Neural cell (in vitro differentiated cells): Measurements from ENCODE around the gene PDE8A. TPM values are rescaled to one million over a fixed set of nuclear protein-coding genes. Genes with fewer than 3 reads are reported as not detected.

Source experiments
- H2AFZ ChIP-seq: fragments of 200-600, 300-800 bp; sonication (generic), shearing (Covaris generic); 2 replicates; pipeline ENCODE4 v1.6.0; 2014; ENCODE audit warnings: low read depth, mild to moderate bottlenecking, antibody characterized with exemption, low read length, moderate library complexity
- H3F3A ChIP-seq: fragments of 200-600 bp; shearing (Covaris generic); 2 replicates; pipeline ENCODE4 v1.6.1; 2016; ENCODE audit warnings: mild to moderate bottlenecking, moderate library complexity, mixed read lengths, antibody characterized with exemption, low read length; ENCODE audit not compliant: insufficient read depth, poor library complexity, severe bottlenecking
- H3K27ac ChIP-seq: fragments of 200-600, 300-800 bp; sonication (generic), shearing (Covaris generic); 2 replicates; pipeline ENCODE4 v1.5.1; 2014; ENCODE audit warnings: mild to moderate bottlenecking, low read length, moderate library complexity
- H3K27me3 ChIP-seq: fragments of 300-800, 200-600 bp; sonication (generic), shearing (Covaris generic); 2 replicates; pipeline ENCODE4 v1.6.0; 2014; ENCODE audit warnings: mild to moderate bottlenecking, low read depth, low read length, moderate library complexity; ENCODE audit not compliant: insufficient read depth
- H3K36me3 ChIP-seq: fragments of 300-800, 200-600 bp; sonication (generic), shearing (Covaris generic); 2 replicates; pipeline ENCODE4 v1.5.1; 2014; ENCODE audit warnings: mild to moderate bottlenecking, antibody characterized with exemption, low read length, moderate library complexity; ENCODE audit not compliant: insufficient read depth
- H3K4me2 ChIP-seq: fragments of 300-800, 200-600 bp; sonication (generic), shearing (Covaris generic); 2 replicates; pipeline ENCODE4 v1.6.0; 2014; ENCODE audit warnings: mild to moderate bottlenecking, low read length
- H3K4me3 ChIP-seq: fragments of 300-800, 200-600 bp; sonication (generic), shearing (Covaris generic); 2 replicates; pipeline ENCODE4 v1.5.1; 2014; ENCODE audit warnings: mild to moderate bottlenecking, low read length, moderate library complexity
- H3K79me2 ChIP-seq: fragments of 200-600 bp; shearing (Covaris generic); replicated peaks from 2 replicates; pipeline ENCODE4 v1.6.0; 2014; ENCODE audit warnings: mild to moderate bottlenecking, low read length, moderate library complexity; ENCODE audit not compliant: insufficient read depth
- H3K9ac ChIP-seq: fragments of 300-800, 200-600 bp; sonication (generic), shearing (Covaris generic); 2 replicates; pipeline ENCODE4 v1.6.1; 2016; ENCODE audit warnings: mild to moderate bottlenecking, low read length, mixed read lengths
- H3K9me2 ChIP-seq: fragments of 200-600 bp; shearing (Covaris generic); 2 replicates; pipeline ENCODE4 v1.6.1; 2016; ENCODE audit warnings: mild to moderate bottlenecking, low read length, mixed read lengths; ENCODE audit not compliant: insufficient read depth
- H3K9me3 ChIP-seq: fragments of 200-600, 300-800 bp; sonication (generic), shearing (Covaris generic); 2 replicates; pipeline ENCODE4 v1.6.1; 2016; ENCODE audit warnings: mild to moderate bottlenecking, mixed run types, low read length, moderate library complexity, mixed read lengths
- H4K20me1 ChIP-seq: fragments of 200-600 bp; shearing (Covaris generic); 2 replicates; pipeline ENCODE4 v1.6.1; 2016; ENCODE audit warnings: mild to moderate bottlenecking, mixed run types; ENCODE audit not compliant: insufficient read depth
- EP300 ChIP-seq: fragments of 450-650 bp; conservative IDR thresholded peaks from 2 replicates; pipeline ENCODE4 v1.6.1; 2014; ENCODE audit warnings: antibody characterized with exemption, mild to moderate bottlenecking, moderate library complexity; ENCODE audit not compliant: poor library complexity, severe bottlenecking
- EZH2 ChIP-seq: fragments of 200-600, 300-800 bp; shearing (Covaris generic), sonication (generic); IDR thresholded peaks from 2 replicates; pipeline ENCODE4 v1.6.1; 2014; ENCODE audit warnings: antibody characterized with exemption, low read length, borderline replicate concordance, mild to moderate bottlenecking; ENCODE audit not compliant: insufficient read depth, poor library complexity, severe bottlenecking
- MXI1 ChIP-seq: fragments of 450-650 bp; conservative IDR thresholded peaks from 2 replicates; pipeline ENCODE4 v1.6.1; 2014; ENCODE audit warnings: antibody characterized with exemption, mild to moderate bottlenecking; ENCODE audit not compliant: poor library complexity, severe bottlenecking
- POLR2AphosphoS5 ChIP-seq: IDR thresholded peaks from 2 replicates; pipeline ENCODE4 v1.6.1; 2012
- RAD21 ChIP-seq: fragments of 450-650 bp; conservative IDR thresholded peaks from 2 replicates; pipeline ENCODE4 v1.6.1; 2014; ENCODE audit warnings: antibody characterized with exemption, mild to moderate bottlenecking, moderate library complexity
- SMC3 ChIP-seq: fragments of 450-650 bp; conservative IDR thresholded peaks from 2 replicates; pipeline ENCODE4 v1.6.1; 2014; ENCODE audit warnings: antibody characterized with exemption, mild to moderate bottlenecking, moderate library complexity; ENCODE audit not compliant: poor library complexity
- TAF1 ChIP-seq: IDR thresholded peaks from 2 replicates; pipeline ENCODE4 v1.6.1; 2012; ENCODE audit warnings: low read depth
- polyA plus RNA-seq: library from polyadenylated mRNA; depleted of rRNA; stranded (reverse); fragments of >200 nt; gene quantifications from 2 replicates; pipeline ENCODE4 v1.2.3, GENCODE V29; 2014
- TF ChIP-seq, protein P1 (sequence below): fragments of 450-650 bp; IDR thresholded peaks from 2 replicates; pipeline ENCODE4 v1.5.1; 2014; ENCODE audit warnings: antibody characterized with exemption, mild to moderate bottlenecking, moderate library complexity; ENCODE audit not compliant: poor library complexity, severe bottlenecking
- TF ChIP-seq, protein P2 (sequence below): IDR thresholded peaks from 2 replicates; pipeline ENCODE4 v1.6.1; 2012; ENCODE audit warnings: borderline replicate concordance

The PDE8A gene
- polyA plus RNA-seq, 1 donor from 2014 or later = 13.2 TPM

DNA sequence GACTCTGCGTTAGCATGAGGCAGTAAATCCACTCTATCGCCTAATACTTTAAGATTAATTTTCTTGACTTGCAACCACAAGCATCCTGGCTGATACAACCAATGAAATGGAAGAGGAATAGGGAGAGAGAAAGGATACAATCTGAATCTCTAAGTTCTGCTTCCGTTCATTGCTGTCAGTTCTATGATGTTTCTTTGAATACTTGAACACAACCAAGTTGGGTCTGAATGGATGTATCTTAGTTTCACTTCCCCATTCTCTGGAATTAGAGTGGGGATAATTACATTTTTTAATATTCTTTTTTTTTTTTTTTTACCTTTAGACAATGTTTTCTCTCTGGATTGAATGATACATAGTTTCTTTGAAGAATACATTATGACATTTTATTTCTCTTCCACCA is 22.9 kb downstream of the PDE8A start:
- Histone ChIP-seq H3K4me2 (no peak overlapping the region), H4K20me1 (no peaks in the 10 kb centered on the region), H3K4me3 (no peak overlapping the region), H3K79me2 (no peaks in the 10 kb centered on the region), H2AFZ (no peak overlapping the region), H3K36me3 (no peaks in the 10 kb centered on the region), H3K27me3 (no peaks in the 10 kb centered on the region), H3K9me2 (no peaks in the 10 kb centered on the region), H3K9ac (no peak overlapping the region), H3K9me3 (no peaks in the 10 kb centered on the region), H3K27ac (no peak overlapping the region), H3F3A (no peaks in the 10 kb centered on the region)
- TF ChIP-seq RAD21 (no peak), TAF1 (no peak)

DNA sequence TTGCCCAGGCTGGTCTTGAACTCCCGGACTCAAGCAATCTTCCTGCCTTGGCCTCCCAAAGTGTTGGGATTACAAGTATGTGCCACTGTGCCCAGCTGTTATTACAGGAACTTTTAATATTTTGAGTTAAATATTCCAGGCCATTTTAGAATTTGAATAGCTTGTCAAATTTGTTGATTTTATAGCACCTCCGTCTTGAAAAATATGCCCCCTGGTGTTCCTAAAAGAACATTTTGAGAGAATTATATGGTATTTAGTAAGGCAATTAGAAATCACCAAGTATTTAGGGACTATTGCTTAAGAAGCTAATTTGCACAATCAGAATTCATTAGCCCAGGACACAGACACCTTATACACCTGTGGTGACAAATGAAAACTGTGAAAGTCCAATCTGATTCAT is 23.7 kb downstream of the PDE8A start:
- Histone ChIP-seq H3K4me3 (no peak overlapping the region), H3F3A (no peaks in the 10 kb centered on the region), H3K27ac (no peak overlapping the region), H4K20me1 (no peaks in the 10 kb centered on the region), H3K9me2 (no peaks in the 10 kb centered on the region), H3K36me3 (no peaks in the 10 kb centered on the region), H2AFZ (no peak overlapping the region), H3K9ac (no peak overlapping the region), H3K9me3 (no peaks in the 10 kb centered on the region), H3K27me3 (no peaks in the 10 kb centered on the region), H3K79me2 (no peaks in the 10 kb centered on the region), H3K4me2 (no peak overlapping the region)
- TF ChIP-seq MXI1 (no peak), RAD21 (no peak), EP300 (no peak)
- TF ChIP-seq, protein P1, sequence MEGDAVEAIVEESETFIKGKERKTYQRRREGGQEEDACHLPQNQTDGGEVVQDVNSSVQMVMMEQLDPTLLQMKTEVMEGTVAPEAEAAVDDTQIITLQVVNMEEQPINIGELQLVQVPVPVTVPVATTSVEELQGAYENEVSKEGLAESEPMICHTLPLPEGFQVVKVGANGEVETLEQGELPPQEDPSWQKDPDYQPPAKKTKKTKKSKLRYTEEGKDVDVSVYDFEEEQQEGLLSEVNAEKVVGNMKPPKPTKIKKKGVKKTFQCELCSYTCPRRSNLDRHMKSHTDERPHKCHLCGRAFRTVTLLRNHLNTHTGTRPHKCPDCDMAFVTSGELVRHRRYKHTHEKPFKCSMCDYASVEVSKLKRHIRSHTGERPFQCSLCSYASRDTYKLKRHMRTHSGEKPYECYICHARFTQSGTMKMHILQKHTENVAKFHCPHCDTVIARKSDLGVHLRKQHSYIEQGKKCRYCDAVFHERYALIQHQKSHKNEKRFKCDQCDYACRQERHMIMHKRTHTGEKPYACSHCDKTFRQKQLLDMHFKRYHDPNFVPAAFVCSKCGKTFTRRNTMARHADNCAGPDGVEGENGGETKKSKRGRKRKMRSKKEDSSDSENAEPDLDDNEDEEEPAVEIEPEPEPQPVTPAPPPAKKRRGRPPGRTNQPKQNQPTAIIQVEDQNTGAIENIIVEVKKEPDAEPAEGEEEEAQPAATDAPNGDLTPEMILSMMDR = no peak
- TF ChIP-seq, protein P2, sequence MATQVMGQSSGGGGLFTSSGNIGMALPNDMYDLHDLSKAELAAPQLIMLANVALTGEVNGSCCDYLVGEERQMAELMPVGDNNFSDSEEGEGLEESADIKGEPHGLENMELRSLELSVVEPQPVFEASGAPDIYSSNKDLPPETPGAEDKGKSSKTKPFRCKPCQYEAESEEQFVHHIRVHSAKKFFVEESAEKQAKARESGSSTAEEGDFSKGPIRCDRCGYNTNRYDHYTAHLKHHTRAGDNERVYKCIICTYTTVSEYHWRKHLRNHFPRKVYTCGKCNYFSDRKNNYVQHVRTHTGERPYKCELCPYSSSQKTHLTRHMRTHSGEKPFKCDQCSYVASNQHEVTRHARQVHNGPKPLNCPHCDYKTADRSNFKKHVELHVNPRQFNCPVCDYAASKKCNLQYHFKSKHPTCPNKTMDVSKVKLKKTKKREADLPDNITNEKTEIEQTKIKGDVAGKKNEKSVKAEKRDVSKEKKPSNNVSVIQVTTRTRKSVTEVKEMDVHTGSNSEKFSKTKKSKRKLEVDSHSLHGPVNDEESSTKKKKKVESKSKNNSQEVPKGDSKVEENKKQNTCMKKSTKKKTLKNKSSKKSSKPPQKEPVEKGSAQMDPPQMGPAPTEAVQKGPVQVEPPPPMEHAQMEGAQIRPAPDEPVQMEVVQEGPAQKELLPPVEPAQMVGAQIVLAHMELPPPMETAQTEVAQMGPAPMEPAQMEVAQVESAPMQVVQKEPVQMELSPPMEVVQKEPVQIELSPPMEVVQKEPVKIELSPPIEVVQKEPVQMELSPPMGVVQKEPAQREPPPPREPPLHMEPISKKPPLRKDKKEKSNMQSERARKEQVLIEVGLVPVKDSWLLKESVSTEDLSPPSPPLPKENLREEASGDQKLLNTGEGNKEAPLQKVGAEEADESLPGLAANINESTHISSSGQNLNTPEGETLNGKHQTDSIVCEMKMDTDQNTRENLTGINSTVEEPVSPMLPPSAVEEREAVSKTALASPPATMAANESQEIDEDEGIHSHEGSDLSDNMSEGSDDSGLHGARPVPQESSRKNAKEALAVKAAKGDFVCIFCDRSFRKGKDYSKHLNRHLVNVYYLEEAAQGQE = no peak

DNA sequence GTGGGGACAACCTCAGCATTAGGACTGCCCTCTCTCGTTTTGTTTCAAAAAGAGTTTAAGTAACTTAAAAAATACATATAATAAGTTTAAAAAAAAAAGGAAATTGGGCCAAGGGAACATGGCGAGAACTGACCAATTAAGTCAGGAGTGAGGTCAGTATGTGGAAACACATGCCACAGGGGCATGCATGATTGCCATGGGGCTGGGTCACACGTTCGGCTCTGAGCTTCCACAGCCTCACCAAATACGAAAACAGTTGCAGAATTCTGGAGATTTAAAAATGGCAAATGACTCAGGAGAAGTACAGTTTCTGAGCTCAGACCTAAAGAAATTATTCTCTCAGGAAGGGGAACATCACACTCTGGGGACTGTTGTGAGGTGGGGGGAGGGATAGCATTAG is 24.1 kb downstream of the PDE8A start:
- Histone ChIP-seq H2AFZ (no peak overlapping the region), H3K9me2 (no peaks in the 10 kb centered on the region), H3K9me3 (no peaks in the 10 kb centered on the region), H3K4me2 (no peak overlapping the region), H3K9ac (no peak overlapping the region), H3K4me3 (no peak overlapping the region), H4K20me1 (no peaks in the 10 kb centered on the region), H3F3A (no peaks in the 10 kb centered on the region), H3K79me2 (no peaks in the 10 kb centered on the region), H3K27me3 (no peaks in the 10 kb centered on the region), H3K36me3 (no peaks in the 10 kb centered on the region), H3K27ac (no peak overlapping the region)
- TF ChIP-seq, protein P2 = no peak
- no peak for TF ChIP-seq RAD21
- no peak for TF ChIP-seq MXI1
- TF ChIP-seq EZH2 = no peak
- TF ChIP-seq POLR2AphosphoS5 = no peak
- no peak for TF ChIP-seq EP300
- TF ChIP-seq, protein P1 = no peak
- TF ChIP-seq SMC3 = no peak
- TF ChIP-seq TAF1 = no peak
